Stimulated activated CD4-positive, alpha-beta T cell treated with anti-CD3 and anti-CD28 coated beads, Interleukin-15, amount 100 ng/mL, for 24 hours (primary cell): ENCODE data around the gene AASS.

Experiments used
- DNase-seq: peaks from one replicate; pipeline ENCODE4 v3.0.0-alpha.2; 2020

Gene AASS

GRCh38 chr7:122035876-122036275, 108.2 kb downstream of the AASS start:
- DNase-seq, result no peak

DNA sequence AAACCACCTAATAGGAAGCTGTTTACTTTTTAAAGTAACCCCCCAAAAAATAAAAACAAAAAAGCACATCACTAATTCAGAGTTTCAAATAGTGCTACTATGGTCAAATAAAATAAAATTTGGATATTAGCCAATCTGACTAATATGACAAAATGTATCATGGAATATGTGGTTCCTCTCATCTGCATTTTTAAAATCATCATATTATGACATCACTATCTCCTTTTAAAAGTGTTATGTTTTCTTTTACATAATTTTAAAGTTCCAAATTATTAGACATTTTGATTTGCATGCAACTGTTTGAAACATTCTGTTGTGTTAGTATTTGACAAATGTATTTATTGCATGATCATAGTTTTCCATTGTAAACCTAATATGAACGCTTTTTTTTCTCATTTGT, 110.4 kb downstream of the AASS start:
- DNase-seq, result no peak

DNA sequence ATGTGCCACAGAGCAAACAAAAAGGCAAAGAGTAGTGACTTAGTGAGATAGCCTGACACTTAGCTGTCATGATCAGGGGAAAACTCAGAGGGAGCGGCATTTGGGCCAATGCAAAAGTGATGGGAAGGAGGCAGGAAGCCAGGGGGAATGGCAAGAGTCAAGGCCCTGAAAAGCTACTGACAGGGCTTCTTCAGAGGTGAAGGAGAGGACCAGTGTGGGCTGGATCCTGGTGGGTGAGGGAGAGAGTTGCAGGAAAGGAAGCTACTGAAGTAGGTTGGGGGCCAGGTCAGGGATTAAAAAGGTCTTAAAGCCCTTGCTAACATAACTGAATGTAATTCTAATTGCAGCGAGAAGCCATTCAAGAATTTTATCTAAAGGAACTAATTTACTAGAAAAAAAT, 117.0 kb downstream of the AASS start:
- no peak for DNase-seq
